GM12873 (cell line): ENCODE measurements around the gene PRKCE.
A peak's percentile ranks its signal among the peaks of the same experiment; 100 is the strongest.

Source experiments
- CTCF ChIP-seq: IDR thresholded peaks from 2 replicates; pipeline ENCODE4 v1.5.1; 2012; ENCODE audit warnings: low read depth, mild to moderate bottlenecking, moderate library complexity, low read length, control low read depth; ENCODE audit not compliant: insufficient read depth; ENCODE audit errors: missing control alignments

Gene PRKCE

DNA sequence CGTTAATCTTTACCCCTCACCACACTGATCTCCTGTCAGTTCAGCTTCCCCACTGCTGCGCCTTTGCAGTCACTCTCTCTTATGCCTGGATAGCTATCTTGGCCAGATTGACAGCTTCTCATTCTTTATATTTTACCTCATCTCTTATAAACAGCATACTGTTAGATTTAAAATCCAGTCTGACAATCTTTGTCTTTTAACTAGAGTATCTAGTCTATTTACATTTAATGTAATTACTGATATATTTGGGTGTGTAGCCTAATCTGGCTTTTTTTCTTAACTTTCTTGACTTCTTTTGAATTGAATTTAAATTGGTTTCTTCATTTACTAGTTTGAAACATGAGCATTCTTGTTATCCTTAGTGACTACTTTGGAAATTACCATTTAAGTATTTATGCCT lies 225.1 kb downstream of the PRKCE start:
- TF ChIP-seq CTCF, result no peak

DNA sequence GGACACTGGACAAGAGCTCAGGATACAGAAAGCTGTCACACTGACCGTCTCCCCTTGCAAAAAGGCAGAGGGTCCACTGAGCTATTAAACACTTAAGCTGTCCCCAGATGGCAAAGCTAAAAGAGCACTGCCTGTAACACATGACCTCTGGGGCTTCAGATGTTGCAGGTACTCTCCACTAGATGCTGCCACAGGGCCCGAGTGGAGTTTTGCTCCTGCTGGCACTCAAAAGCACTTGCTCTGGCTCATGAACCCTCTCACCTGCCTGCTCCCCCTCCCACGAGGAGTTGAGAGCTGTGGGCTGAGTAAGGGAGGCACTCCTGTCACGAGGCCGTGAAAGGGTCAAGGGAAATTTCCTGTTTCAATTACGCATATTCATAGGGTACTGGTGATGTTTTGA lies 227.9 kb downstream of the PRKCE start:
- TF ChIP-seq CTCF, result peak; percentile 25

DNA sequence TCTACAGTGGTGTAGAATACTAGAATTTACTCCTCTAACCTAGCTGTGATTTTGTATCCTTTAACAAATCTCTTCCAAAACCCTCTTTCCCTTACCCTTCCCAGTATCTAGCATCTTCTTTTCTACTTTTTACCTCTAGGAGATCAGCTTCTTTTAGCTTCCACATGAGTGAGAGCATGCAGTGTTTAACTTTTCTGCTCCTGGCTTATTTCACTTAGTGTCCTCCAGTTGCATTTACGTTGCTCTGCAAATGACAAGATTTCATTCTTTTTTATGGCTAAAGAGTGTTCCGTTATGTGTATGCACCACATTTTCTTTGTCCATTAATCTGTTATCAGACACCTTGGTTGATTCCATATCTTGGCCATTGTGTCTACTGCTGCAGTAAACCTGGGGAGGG lies 228.5 kb downstream of the PRKCE start:
- no peak for TF ChIP-seq CTCF

DNA sequence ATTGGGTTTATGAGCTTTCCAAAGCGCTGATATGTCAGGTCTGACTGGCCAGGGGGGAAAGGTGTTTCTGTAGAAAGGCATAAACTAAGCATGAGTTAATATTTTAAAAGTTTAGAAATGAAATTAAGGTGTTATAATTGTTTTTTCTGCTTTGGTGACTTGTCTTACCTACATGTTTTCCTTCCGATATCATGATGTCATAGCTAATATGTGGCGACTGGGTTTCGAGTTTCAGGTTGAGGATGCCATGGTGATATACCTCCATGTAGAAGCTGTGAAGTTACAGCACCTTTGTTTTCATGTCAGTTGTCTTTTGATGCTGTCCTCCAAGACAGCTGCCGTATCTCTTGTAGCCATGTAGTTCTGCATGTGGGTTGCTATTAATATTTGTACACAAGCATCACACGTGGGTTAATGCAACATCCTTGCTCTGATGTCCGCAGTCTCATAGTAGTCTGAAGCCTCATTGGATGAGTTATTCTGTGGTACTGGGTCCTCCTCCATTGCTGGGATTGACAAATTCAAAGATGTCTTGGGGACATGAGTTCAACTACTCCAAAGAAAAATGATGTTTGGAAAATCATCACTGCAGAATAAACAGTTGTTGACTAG lies 230.6 kb downstream of the PRKCE start:
- no peak for TF ChIP-seq CTCF

GRCh38 chr2:45882707-45883602 lies 231.5 kb downstream of the PRKCE start:
- no peak for TF ChIP-seq CTCF

- TF ChIP-seq CTCF, result no peak
Measured at GRCh38 chr2:45883603-45884000, 232.1 kb downstream of the PRKCE start.

DNA sequence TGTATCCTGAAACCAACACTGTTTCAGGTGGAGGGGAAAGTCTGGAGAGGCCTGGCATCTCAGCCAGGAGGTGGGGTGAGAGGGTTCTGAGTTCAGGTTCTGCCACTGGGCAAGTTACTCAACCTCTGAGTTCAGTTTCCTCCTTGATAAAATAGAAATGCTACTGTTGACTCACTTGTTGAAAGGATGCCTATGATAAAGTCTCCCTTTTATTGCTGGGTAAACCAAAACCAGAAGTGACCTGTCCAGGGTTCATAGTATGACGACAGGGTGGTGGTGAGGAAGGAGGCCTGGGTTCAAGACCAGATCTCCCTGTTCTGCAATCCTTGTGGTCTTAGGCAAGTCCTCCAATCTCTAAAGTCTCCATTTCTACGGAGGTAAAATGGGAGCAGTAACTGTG lies 232.7 kb downstream of the PRKCE start:
- no peak for TF ChIP-seq CTCF
